Chondrocyte (in vitro differentiated cells): ENCODE results near the gene STK31. TPM values are rescaled to one million over a fixed set of nuclear protein-coding genes. Genes with fewer than 3 reads are reported as not detected.

Experiments used
- DNase-seq: peaks from one replicate; pipeline ENCODE4 v3.0.0; 2021; ENCODE audit warnings: mixed read lengths, low spot score
- H3K27ac Mint-ChIP-seq: one replicate; pipeline ENCODE4 v1.8.0; 2021; ENCODE audit warnings: mild to moderate bottlenecking, moderate library complexity, mixed read lengths; ENCODE audit not compliant: unreplicated experiment
- H3K27me3 Mint-ChIP-seq: 2 replicates; pipeline ENCODE4 v1.8.0; 2021; ENCODE audit warnings: low read depth, mixed read lengths
- H3K36me3 Mint-ChIP-seq: 2 replicates; pipeline ENCODE4 v1.8.0; 2021; ENCODE audit warnings: low read depth, mixed read lengths
- H3K4me1 Mint-ChIP-seq: 2 replicates; pipeline ENCODE4 v1.8.0; 2021; ENCODE audit warnings: low read depth, mild to moderate bottlenecking, mixed read lengths
- H3K4me3 Mint-ChIP-seq: one replicate; pipeline ENCODE4 v1.8.0; 2021; ENCODE audit warnings: mild to moderate bottlenecking, moderate library complexity, mixed read lengths; ENCODE audit not compliant: unreplicated experiment
- H3K9me3 Mint-ChIP-seq: 2 replicates; pipeline ENCODE4 v1.8.0; 2021; ENCODE audit warnings: low read depth, mixed read lengths
- CTCF ChIP-seq: fragments of 200-600 bp; sonication (generic); IDR thresholded peaks from 2 replicates; pipeline ENCODE4 v1.5.0; 2021; ENCODE audit warnings: antibody characterized with exemption, mild to moderate bottlenecking, moderate library complexity
- total RNA-seq: library from RNA; stranded (reverse); gene quantifications from 3 replicates; pipeline ENCODE4 v1.2.1, GENCODE V29; 2021

STK31 gene
- total RNA-seq, 1 donor from 2014 or later = 0.07 TPM

- no peak overlapping the region for H3K27ac Mint-ChIP-seq
- no peaks in the 10 kb centered on the region for H3K36me3 Mint-ChIP-seq
- no peaks in the 10 kb centered on the region for H3K9me3 Mint-ChIP-seq
- DNase-seq = no peak
- H3K4me3 Mint-ChIP-seq = no peak overlapping the region
- no peak for TF ChIP-seq CTCF
- H3K4me1 Mint-ChIP-seq = no peaks in the 10 kb centered on the region
- peaks cover 7% of the 10 kb centered on the region for H3K27me3 Mint-ChIP-seq
Observed at GRCh38 chr7:23783115-23783514, 73.1 kb downstream of the STK31 start.

- H3K4me3 Mint-ChIP-seq = no peak overlapping the region
- H3K27me3 Mint-ChIP-seq = peaks cover 1% of the 10 kb centered on the region
- H3K27ac Mint-ChIP-seq = no peak overlapping the region
- H3K36me3 Mint-ChIP-seq = no peaks in the 10 kb centered on the region
- no peak for TF ChIP-seq CTCF
- no peaks in the 10 kb centered on the region for H3K9me3 Mint-ChIP-seq
- H3K4me1 Mint-ChIP-seq = no peaks in the 10 kb centered on the region
- peak; percentile 60 for DNase-seq
Observed at GRCh38 chr7:23787272-23787671, 77.3 kb downstream of the STK31 start.

GRCh38 chr7:23788843-23789242 lies 78.8 kb downstream of the STK31 start:
- no peak for TF ChIP-seq CTCF

GRCh38 chr7:23791721-23792120 lies 81.7 kb downstream of the STK31 start:
- Mint-ChIP-seq H3K4me1 (no peaks in the 10 kb centered on the region), H3K27me3 (no peaks in the 10 kb centered on the region), H3K27ac (no peak overlapping the region), H3K9me3 (peaks cover 36% of the 10 kb centered on the region), H3K36me3 (peaks cover 7% of the 10 kb centered on the region), H3K4me3 (no peak overlapping the region)
- TF ChIP-seq CTCF = no peak
- no peak for DNase-seq

More at GRCh38 chr7:23788843-23789242, 78.8 kb downstream of the STK31 start:
- Mint-ChIP-seq H3K4me1 (no peaks in the 10 kb centered on the region), H3K27me3 (no peaks in the 10 kb centered on the region), H3K9me3 (peaks cover 10% of the 10 kb centered on the region), H3K36me3 (no peaks in the 10 kb centered on the region), H3K4me3 (no peak overlapping the region), H3K27ac (no peak overlapping the region)
- no peak for DNase-seq

- Mint-ChIP-seq H3K4me3 (no peak overlapping the region), H3K36me3 (peaks cover 3% of the 10 kb centered on the region), H3K27ac (no peak overlapping the region), H3K4me1 (peaks cover 9% of the 10 kb centered on the region), H3K9me3 (peaks cover 3% of the 10 kb centered on the region), H3K27me3 (peaks cover 17% of the 10 kb centered on the region)
- DNase-seq = no peak
- no peak for TF ChIP-seq CTCF
Observed at GRCh38 chr7:23802720-23803397, 92.8 kb downstream of the STK31 start.
